ENCODE data around the gene CDC42EP3. TPM values are rescaled to one million over a fixed set of nuclear protein-coding genes. Genes with fewer than 3 reads are reported as not detected.

CDC42EP3 gene
- polyA plus RNA-seq, 1 donor from 2014 or later: 25.2 TPM

DNA sequence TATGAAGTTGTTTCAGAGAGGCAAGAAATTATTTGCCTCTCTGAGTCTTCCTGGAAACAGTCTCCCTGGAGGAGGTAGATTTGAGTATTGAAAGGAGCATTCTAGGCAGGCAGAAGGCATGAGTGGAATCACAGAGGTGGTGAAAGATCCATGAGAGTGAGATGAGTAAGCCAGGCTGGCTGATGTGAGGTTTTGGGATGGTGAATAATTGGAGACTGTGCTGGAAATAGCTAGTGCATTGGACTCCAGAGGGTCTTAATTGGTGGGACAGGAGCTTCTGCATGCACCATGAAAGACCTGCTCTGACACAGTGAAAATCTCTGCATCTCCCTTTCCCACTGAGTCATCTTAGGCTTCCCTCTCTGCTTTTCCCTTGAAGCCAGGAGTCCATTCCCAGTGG lies 46.3 kb downstream of the CDC42EP3 start:
- no peaks in the 10 kb centered on the region for H3F3A ChIP-seq (ENCODE audit: insufficient read depth, low read length, poor library complexity, severe bottlenecking)
- H3K79me2 ChIP-seq (replicated peaks; ENCODE audit: insufficient read depth, low read length): no peaks in the 10 kb centered on the region
- H2AFZ ChIP-seq (ENCODE audit: low read depth, low read length): no peak overlapping the region
- H3K4me3 ChIP-seq (ENCODE audit: low read length): no peak overlapping the region
- no peaks in the 10 kb centered on the region for H3K36me3 ChIP-seq (ENCODE audit: insufficient read depth, low read length)
- no peaks in the 10 kb centered on the region for H4K20me1 ChIP-seq (ENCODE audit: insufficient read depth)
- H3K9ac ChIP-seq (ENCODE audit: low read length): no peak overlapping the region
- H3K27ac ChIP-seq (ENCODE audit: low read length): no peak overlapping the region
- no peaks in the 10 kb centered on the region for H3K9me2 ChIP-seq (ENCODE audit: insufficient read depth, low read length)
- TF ChIP-seq POLR2AphosphoS5 (IDR thresholded peaks at IDR 0.05) (no peak), RAD21 (conservative IDR thresholded peaks at IDR 0.05) (no peak), MXI1 (conservative IDR thresholded peaks at IDR 0.05; ENCODE audit: poor library complexity, severe bottlenecking) (no peak), SMC3 (conservative IDR thresholded peaks at IDR 0.05; ENCODE audit: poor library complexity) (no peak)
- TF ChIP-seq, protein P1, sequence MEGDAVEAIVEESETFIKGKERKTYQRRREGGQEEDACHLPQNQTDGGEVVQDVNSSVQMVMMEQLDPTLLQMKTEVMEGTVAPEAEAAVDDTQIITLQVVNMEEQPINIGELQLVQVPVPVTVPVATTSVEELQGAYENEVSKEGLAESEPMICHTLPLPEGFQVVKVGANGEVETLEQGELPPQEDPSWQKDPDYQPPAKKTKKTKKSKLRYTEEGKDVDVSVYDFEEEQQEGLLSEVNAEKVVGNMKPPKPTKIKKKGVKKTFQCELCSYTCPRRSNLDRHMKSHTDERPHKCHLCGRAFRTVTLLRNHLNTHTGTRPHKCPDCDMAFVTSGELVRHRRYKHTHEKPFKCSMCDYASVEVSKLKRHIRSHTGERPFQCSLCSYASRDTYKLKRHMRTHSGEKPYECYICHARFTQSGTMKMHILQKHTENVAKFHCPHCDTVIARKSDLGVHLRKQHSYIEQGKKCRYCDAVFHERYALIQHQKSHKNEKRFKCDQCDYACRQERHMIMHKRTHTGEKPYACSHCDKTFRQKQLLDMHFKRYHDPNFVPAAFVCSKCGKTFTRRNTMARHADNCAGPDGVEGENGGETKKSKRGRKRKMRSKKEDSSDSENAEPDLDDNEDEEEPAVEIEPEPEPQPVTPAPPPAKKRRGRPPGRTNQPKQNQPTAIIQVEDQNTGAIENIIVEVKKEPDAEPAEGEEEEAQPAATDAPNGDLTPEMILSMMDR (IDR thresholded peaks at IDR 0.05; ENCODE audit: poor library complexity, severe bottlenecking): no peak
- H3K27me3 ChIP-seq (ENCODE audit: insufficient read depth, low read depth, low read length): no peaks in the 10 kb centered on the region
- H3K9me3 ChIP-seq (ENCODE audit: low read length): no peaks in the 10 kb centered on the region
- no peak overlapping the region for H3K4me2 ChIP-seq (ENCODE audit: low read length)

DNA sequence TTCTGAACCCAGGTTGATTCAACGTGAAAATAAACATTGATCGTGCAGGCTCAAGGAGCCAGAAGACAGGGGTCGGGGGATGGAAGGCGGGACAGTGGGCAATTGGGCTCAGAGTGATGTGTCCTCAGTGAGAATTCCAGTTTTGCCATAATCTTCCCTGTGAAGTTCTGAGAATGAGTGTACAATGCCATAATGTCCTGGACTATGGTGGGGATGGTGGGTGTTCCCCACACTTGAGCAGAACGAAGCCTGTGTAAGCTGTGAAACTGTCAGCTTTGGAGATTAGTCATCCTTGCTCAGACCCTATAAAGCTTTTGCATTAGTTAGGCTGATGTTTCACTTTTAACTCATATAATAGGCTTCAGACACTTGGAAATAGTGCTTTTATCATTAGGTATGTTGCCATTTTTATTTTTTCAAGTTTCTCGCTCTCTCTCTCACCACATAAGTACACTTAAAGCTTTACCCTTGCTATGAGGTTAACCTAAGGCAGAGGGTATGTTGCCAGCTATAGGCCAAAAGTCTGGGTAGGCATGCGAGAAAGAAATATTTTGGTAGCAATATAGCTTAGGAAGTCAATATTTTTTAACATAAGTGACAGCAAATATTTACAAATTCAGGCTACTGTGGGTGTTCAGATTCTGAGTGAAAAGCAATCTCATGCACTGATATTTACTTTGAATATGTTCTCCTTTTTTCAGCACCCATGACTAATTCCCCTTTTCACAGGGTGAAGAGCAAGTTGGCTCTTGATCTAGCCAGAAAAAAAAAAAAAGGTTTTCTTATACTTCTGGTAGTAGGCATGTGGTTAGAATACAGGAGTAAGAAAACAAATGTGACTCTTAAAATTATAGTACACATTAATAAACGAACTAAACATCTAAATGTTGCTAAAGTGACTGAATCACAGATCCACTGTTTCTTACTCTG lies 47.2 kb downstream of the CDC42EP3 start:
- Histone ChIP-seq H3F3A (ENCODE audit: insufficient read depth, low read length, poor library complexity, severe bottlenecking) (no peaks in the 10 kb centered on the region), H3K79me2 (replicated peaks; ENCODE audit: insufficient read depth, low read length) (no peaks in the 10 kb centered on the region), H3K9me3 (ENCODE audit: low read length) (no peaks in the 10 kb centered on the region), H3K27me3 (ENCODE audit: insufficient read depth, low read depth, low read length) (no peaks in the 10 kb centered on the region), H3K4me2 (ENCODE audit: low read length) (no peak overlapping the region), H3K9me2 (ENCODE audit: insufficient read depth, low read length) (no peaks in the 10 kb centered on the region), H3K27ac (ENCODE audit: low read length) (no peak overlapping the region), H4K20me1 (ENCODE audit: insufficient read depth) (no peaks in the 10 kb centered on the region), H2AFZ (ENCODE audit: low read depth, low read length) (no peak overlapping the region), H3K9ac (ENCODE audit: low read length) (no peak overlapping the region), H3K4me3 (ENCODE audit: low read length) (no peak overlapping the region), H3K36me3 (ENCODE audit: insufficient read depth, low read length) (no peaks in the 10 kb centered on the region)
- TF ChIP-seq SMC3 (conservative IDR thresholded peaks at IDR 0.05; ENCODE audit: poor library complexity) (no peak), EZH2 (IDR thresholded peaks at IDR 0.05; ENCODE audit: borderline replicate concordance, insufficient read depth, low read length, poor library complexity, severe bottlenecking) (no peak), MXI1 (conservative IDR thresholded peaks at IDR 0.05; ENCODE audit: poor library complexity, severe bottlenecking) (no peak)
- TF ChIP-seq, protein P1 (IDR thresholded peaks at IDR 0.05; ENCODE audit: poor library complexity, severe bottlenecking): no peak

DNA sequence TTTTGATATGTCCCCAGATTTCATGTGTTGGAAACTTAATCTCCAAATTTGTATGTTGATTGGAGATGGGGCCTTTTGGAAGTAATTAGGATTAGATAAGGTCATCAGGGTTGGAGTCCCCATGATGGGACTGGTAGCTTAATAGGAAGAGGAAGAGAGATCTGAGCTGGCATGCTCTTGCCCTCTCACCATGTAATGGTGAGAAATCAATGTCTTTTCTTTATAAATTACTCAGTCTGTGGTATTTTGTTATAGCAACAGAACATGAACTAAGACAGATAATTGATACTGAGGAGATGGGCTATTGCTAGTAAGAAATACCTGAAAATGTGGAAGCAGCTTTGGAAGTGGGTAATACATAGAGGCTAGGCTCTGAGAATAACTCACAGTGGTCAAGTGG lies 48.0 kb downstream of the CDC42EP3 start:
- no peaks in the 10 kb centered on the region for H4K20me1 ChIP-seq (ENCODE audit: insufficient read depth)
- no peak overlapping the region for H3K27ac ChIP-seq (ENCODE audit: low read length)
- H3K9me2 ChIP-seq (ENCODE audit: insufficient read depth, low read length): no peaks in the 10 kb centered on the region
- no peak overlapping the region for H3K9ac ChIP-seq (ENCODE audit: low read length)
- H3K9me3 ChIP-seq (ENCODE audit: low read length): no peaks in the 10 kb centered on the region
- H3K27me3 ChIP-seq (ENCODE audit: insufficient read depth, low read depth, low read length): no peaks in the 10 kb centered on the region
- H3K36me3 ChIP-seq (ENCODE audit: insufficient read depth, low read length): no peaks in the 10 kb centered on the region
- H3F3A ChIP-seq (ENCODE audit: insufficient read depth, low read length, poor library complexity, severe bottlenecking): no peaks in the 10 kb centered on the region
- no peak overlapping the region for H3K4me3 ChIP-seq (ENCODE audit: low read length)
- TF ChIP-seq, protein P1 (IDR thresholded peaks at IDR 0.05; ENCODE audit: poor library complexity, severe bottlenecking): no peak
- H3K4me2 ChIP-seq (ENCODE audit: low read length): no peak overlapping the region
- H3K79me2 ChIP-seq (replicated peaks; ENCODE audit: insufficient read depth, low read length): no peaks in the 10 kb centered on the region
- H2AFZ ChIP-seq (ENCODE audit: low read depth, low read length): no peak overlapping the region

All from neural cell (in vitro differentiated cells).